DOHH2 (cell line): ENCODE data around the gene TSPAN10.

Experiments used
- H3F3A ChIP-seq: fragments of 200-600 bp; sonication (generic), shearing (Covaris generic); 2 replicates; pipeline ENCODE4 v1.6.0; 2016; ENCODE audit warnings: antibody characterized with exemption, mild to moderate bottlenecking; ENCODE audit not compliant: control insufficient read depth, insufficient read depth
- H3K27ac ChIP-seq: fragments of 200-600 bp; sonication (generic); 2 replicates; pipeline ENCODE4 v1.5.1; 2014; ENCODE audit warnings: low read depth, mild to moderate bottlenecking, low read length, moderate library complexity
- H3K27me3 ChIP-seq: fragments of 200-600 bp; sonication (generic); 2 replicates; pipeline ENCODE4 v1.6.1; 2014; ENCODE audit warnings: mild to moderate bottlenecking, low read length, mixed read lengths; ENCODE audit not compliant: control insufficient read depth
- H3K36me3 ChIP-seq: fragments of 200-600 bp; sonication (generic); 2 replicates; pipeline ENCODE4 v1.6.1; 2014; ENCODE audit warnings: mild to moderate bottlenecking, low read length, moderate library complexity, mixed read lengths; ENCODE audit not compliant: control insufficient read depth
- H3K4me1 ChIP-seq: fragments of 200-600 bp; sonication (generic); 2 replicates; pipeline ENCODE4 v1.6.1; 2014; ENCODE audit warnings: mild to moderate bottlenecking, low read length, mixed read lengths; ENCODE audit not compliant: control insufficient read depth
- H3K4me2 ChIP-seq: fragments of 200-600 bp; sonication (generic); 2 replicates; pipeline ENCODE4 v1.6.0; 2014; ENCODE audit warnings: mild to moderate bottlenecking, low read length, moderate library complexity
- H3K4me3 ChIP-seq: fragments of 200-600 bp; sonication (generic); 2 replicates; pipeline ENCODE4 v1.5.1; 2014; ENCODE audit warnings: mild to moderate bottlenecking, low read length, mixed read lengths
- H3K79me2 ChIP-seq: fragments of 200-600 bp; sonication (generic); 2 replicates; pipeline ENCODE4 v1.6.1; 2014; ENCODE audit warnings: mild to moderate bottlenecking, low read length, mixed read lengths; ENCODE audit not compliant: control insufficient read depth
- H3K9me2 ChIP-seq: fragments of 200-600 bp; sonication (generic); replicated peaks from 2 replicates; pipeline ENCODE4 v1.6.1; 2014; ENCODE audit warnings: mild to moderate bottlenecking, low read length, mixed read lengths; ENCODE audit not compliant: control insufficient read depth
- H3K9me3 ChIP-seq: fragments of 200-600 bp; sonication (generic); 2 replicates; pipeline ENCODE4 v1.6.1; 2014; ENCODE audit warnings: antibody characterized with exemption, low read length, mixed read lengths; ENCODE audit not compliant: control insufficient read depth, insufficient read depth
- H4K20me1 ChIP-seq: fragments of 200-600 bp; sonication (generic); 2 replicates; pipeline ENCODE4 v1.6.0; 2014; ENCODE audit warnings: low read depth, mild to moderate bottlenecking, antibody characterized with exemption, low read length, moderate library complexity; ENCODE audit not compliant: control insufficient read depth, insufficient read depth
- CTCF ChIP-seq: fragments of 200-600 bp; sonication (generic); IDR thresholded peaks from one replicate; pipeline ENCODE4 v1.5.1; 2014; ENCODE audit warnings: antibody characterized with exemption, mild to moderate bottlenecking, low read depth, low read length; ENCODE audit not compliant: poor library complexity, severe bottlenecking
- EZH2phosphoT487 ChIP-seq: fragments of 200-600 bp; sonication (generic); IDR thresholded peaks from 2 replicates; pipeline ENCODE4 v1.6.1; 2017; ENCODE audit warnings: borderline replicate concordance, mild to moderate bottlenecking, antibody characterized with exemption, low read length, moderate library complexity, mixed read lengths

The TSPAN10 gene

DNA sequence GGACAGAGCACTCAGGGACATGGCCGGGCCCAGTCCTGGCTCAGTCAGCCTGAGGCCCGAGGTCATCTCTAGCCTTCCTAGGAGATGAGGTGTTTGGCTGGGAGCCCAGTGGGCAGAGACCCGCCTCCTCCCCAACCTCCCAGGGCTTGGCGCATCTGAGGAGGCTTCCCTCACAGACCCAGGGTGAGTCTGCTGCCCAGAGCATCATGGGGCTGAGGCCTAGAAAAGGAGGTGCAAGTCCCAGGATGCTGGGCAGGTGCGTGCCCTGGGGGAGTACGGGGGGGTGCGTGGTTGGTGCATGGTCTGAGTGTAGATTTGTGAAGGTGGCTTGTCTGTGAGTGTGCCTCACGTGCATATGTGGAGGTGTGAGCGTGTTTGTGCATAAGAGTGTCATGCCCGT, 14.7 kb downstream of the TSPAN10 start:
- H3K4me2 ChIP-seq = no peak overlapping the region
- H3K27ac ChIP-seq = no peak overlapping the region

DNA sequence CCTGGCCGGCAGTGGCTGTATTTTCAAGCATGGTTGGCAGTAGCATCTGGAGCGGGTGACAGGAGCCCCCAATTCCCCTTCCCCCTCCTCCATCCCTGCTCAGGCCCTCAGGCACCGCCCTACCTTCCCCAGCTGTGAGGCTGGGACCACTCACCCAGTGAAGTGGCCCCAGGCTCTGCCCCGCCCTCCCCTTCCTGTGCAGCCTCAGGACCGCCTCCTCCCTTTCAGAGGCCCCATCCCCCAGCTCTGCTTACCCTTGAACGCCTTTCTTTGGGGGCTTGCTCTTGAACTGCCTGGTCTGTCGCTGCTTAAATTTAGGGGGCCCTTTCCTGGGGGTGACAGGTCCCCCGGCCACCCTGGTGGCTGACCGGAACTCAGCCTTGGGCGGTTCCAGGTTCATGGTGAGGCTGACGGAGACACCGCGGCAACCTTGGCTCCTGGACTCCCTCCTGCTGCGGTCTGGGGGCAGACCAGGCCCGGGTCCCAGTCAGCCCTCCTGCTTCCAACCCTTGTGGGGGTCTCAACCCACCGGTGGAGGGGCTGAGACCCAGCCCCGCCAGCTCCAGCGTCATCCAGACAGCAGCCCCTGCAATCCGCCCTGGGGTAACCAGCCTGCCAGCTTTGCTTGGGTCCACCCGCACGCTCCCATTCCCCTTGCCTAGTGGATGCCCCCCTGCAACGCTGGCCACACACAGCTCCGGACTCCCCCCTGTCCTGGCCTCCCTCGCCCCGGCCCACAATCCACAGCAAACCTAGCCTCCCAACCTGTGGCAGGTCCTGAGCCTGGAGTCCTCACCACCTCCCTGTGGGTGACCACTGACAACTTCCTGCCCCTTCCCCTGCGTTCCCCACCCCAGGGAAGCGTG, 16.1 kb downstream of the TSPAN10 start:
- peak overlapping the region; percentile 63 for H3K4me3 ChIP-seq
- peak overlapping the region; percentile 71 for H3K4me2 ChIP-seq

More for the DNA sequence above, 14.7 kb downstream of the TSPAN10 start:
- H3K9me3 ChIP-seq = no peaks in the 10 kb centered on the region
- H3K4me1 ChIP-seq = peaks cover 16% of the 10 kb centered on the region
- H3K79me2 ChIP-seq = no peaks in the 10 kb centered on the region
- H3K4me3 ChIP-seq = no peak overlapping the region
- no peaks in the 10 kb centered on the region for H3K36me3 ChIP-seq
- H3K27me3 ChIP-seq = no peaks in the 10 kb centered on the region
- no peaks in the 10 kb centered on the region for H3F3A ChIP-seq
- H4K20me1 ChIP-seq = no peaks in the 10 kb centered on the region
- TF ChIP-seq CTCF (no peak), EZH2phosphoT487 (no peak)
- no peaks in the 10 kb centered on the region for H3K9me2 ChIP-seq

DNA sequence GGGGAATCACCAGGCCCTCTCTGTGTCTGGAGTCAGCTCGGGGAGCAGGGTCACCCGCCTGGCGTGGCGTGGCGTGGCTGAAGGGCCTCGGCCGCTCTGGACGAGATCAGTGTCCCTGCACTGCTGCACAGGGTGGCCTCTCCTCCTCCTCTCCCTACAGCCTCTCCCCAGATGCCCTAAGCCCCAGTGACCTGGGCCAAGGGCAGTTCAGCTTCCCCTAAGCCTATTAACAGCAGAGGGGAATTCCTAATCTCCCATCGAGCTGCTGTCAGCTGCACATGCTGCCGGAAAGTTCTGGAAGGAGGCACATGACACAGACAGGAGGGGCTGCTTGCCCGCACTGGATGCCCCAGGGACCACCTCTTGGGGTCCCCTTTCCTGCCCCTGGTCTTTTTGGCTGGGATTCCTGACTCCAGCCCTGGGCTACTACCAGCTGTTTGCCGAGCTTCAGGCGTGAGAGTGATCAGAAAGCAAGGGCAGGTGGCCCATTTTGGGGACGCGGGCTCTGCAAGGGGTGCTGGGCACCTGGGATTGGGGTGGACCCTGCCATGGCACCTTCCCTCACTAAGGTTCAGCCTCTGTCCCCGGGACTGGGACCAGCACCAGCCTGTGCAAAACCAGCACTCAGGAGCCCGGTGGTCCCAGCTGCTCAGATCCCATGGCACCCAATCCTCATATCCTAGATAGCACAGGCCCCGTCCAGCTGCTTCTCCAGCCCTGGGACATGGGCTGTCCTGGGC, 18.6 kb downstream of the TSPAN10 start:
- H3K4me3 ChIP-seq = no peak overlapping the region
- no peak overlapping the region for H3K4me2 ChIP-seq
- H3K27ac ChIP-seq = no peak overlapping the region
- no peaks in the 10 kb centered on the region for H3K9me2 ChIP-seq
- H4K20me1 ChIP-seq = no peaks in the 10 kb centered on the region
- H3K79me2 ChIP-seq = no peaks in the 10 kb centered on the region
- no peaks in the 10 kb centered on the region for H3K27me3 ChIP-seq
- TF ChIP-seq CTCF = no peak
- TF ChIP-seq EZH2phosphoT487 = no peak
- no peaks in the 10 kb centered on the region for H3K36me3 ChIP-seq
- peaks cover 5% of the 10 kb centered on the region for H3F3A ChIP-seq
- no peaks in the 10 kb centered on the region for H3K9me3 ChIP-seq
- peaks cover 41% of the 10 kb centered on the region for H3K4me1 ChIP-seq

More for the DNA sequence above, 16.1 kb downstream of the TSPAN10 start:
- Histone ChIP-seq H3K4me1 (peaks cover 24% of the 10 kb centered on the region), H3K9me2 (no peaks in the 10 kb centered on the region), H3K27me3 (no peaks in the 10 kb centered on the region), H3F3A (no peaks in the 10 kb centered on the region), H3K79me2 (no peaks in the 10 kb centered on the region), H4K20me1 (no peaks in the 10 kb centered on the region), H3K36me3 (no peaks in the 10 kb centered on the region), H3K9me3 (no peaks in the 10 kb centered on the region), H3K27ac (no peak overlapping the region)
- TF ChIP-seq CTCF = no peak
- TF ChIP-seq EZH2phosphoT487 = no peak
